Activated CD4-positive, CD25-positive, alpha-beta regulatory T cell treated with anti-CD3 and anti-CD28 coated beads, Interleukin-2, amount 50 U/mL, for 24 hours (primary cell): ENCODE results near the gene DNAJC21.

ENCODE experiments used
- ATAC-seq, 2 donors: fragments of 150-1000 bp; cut with Tn5 transposase; one replicate each; pipeline ENCODE4 v1.10.0; 2021; ENCODE audit warnings: mild to moderate bottlenecking in 1 of 2, moderate library complexity in 1 of 2

DNAJC21 gene

DNA sequence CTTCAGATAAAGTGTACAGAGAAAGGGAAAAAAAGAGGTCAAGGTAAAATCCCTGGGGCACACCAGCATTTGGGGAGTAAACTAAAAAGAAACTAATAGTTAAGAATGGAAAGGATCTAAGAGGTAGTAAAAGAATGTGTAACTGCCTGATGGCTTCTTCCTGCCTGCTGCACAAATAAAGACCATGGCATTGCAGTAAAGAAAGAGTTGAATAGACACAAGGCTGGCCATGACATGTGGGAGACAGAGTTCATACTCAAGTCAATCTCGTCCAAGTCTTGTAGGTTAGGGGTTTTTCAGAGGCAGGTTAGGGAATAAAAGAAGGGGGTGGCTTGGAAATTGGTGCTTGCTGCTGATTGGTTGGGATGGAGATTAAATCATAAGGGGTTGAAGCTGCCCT is 57.6 kb downstream of the DNAJC21 start:
- ATAC-seq, result no peak

DNA sequence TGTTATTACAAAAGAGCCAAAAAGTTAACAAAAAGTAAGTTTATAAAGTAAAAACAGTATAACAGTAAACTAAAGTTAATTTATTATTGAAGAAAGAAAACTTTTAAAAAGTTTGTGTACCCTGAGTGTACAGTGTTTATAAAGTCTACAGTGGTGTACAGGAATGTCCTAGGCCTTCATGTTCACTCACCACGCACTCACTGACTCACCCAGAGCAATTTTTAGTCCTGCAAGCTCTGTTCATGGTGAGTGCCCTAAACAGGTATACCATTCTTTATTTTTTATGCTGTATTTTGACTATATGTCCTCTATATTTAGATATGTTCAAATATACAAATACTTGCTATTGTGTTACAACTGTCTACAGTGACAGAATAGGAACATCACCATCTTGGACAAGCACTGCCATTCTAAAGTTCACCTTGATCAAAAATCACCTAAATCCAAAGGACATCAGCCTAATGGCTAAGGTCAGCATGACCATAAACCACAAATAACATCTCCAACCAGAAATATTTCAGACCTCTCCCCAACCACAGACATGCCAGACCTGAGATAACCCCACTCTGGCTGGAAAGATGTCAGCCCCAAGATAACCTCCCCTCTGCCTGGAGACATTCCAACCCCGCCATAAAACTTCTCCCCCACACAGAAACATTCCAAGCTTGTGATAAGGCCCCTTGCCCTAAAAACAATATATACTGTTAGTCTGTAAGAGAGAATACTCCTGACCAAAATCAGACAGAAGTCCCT is 62.3 kb downstream of the DNAJC21 start:
- no peak for ATAC-seq

DNA sequence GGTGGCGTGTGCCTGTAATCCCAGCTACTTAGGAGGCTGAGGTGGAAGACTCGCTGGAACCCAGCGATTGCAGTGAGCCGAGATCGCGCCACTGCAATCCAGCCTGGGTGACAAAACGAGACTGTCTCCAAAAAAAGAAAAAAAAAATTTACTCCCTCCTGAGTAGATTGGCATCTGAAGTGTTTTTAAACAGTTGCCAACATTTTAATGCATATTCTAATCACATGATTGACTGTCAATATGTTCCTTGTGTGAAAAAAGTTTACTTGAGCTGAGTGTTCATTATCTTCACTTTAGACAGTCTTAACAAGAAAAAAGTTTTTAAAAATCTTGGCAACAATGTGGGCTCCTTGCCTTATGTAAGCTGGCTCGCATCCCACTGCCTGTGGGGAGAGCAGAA is 64.6 kb downstream of the DNAJC21 start:
- no peak for ATAC-seq

DNA sequence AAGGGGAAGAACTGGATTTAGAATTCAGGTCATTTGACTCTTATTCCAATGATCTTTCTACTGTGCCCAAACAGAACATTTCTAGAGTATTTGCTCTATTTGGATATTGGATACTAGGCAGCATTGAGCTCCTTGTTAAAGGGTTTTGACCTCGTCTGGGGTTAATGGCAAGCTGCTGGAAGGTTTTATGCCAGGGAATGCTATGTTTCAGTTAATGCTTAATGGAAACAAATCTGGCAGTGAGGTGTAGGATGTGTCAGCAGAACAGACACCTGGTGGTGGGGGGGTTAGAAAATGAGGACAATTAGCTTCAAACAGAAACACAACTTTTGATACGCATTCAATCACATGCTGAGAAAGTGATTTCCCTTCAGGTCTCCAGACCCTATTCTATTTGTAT is 66.9 kb downstream of the DNAJC21 start:
- no peak for ATAC-seq

DNA sequence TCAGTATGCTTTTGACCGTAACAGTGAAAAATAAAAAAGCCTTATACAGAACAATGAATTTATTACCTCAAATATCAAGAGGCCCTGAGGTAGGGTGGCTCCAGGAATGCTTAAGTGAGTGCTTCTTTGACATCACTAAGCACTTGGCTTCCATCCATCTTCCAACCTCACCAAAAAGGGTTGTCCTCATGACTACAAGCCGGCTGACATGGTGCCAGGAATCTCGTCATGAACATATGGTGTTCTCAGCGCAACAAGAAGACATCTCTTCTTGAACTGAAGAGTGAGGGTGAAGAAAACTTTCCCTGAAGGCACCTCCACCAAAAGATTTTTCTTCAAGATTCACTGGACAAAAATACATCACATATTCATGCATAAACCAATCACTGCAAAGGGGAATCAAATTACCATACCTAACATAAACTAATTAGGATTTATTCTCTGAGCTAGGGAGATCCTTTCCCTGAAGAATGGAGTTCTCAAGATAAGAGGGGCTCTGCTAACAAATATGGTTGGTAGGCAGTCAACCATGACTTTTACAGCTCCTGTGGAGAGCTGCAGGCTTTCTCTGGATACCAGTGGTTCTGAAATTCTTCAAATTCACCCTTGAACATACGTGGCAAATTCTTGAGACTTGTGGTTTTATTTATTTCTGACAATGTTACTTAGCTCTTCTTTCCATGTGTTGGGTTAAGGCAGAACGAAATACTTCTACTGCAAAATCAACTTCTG is 68.9 kb downstream of the DNAJC21 start:
- no peak for ATAC-seq

DNA sequence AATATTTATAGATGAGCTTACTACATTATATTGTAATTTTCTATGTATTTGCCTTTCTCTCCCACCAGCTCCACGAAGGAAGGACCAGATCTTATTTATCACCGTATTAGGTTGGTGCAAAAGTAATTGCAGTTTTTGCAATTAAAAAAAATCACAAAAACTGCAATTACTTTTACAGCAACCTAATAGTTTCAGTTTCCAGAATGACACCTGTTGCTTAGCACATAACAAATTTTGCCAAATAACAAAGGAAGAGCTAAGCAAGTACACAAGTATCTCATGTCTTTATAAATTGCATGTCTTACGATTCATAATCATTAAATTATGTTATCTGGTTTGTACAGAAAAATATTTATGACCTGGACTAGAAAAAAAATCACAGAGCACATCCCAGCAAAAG is 72.5 kb downstream of the DNAJC21 start:
- ATAC-seq, result no peak

DNA sequence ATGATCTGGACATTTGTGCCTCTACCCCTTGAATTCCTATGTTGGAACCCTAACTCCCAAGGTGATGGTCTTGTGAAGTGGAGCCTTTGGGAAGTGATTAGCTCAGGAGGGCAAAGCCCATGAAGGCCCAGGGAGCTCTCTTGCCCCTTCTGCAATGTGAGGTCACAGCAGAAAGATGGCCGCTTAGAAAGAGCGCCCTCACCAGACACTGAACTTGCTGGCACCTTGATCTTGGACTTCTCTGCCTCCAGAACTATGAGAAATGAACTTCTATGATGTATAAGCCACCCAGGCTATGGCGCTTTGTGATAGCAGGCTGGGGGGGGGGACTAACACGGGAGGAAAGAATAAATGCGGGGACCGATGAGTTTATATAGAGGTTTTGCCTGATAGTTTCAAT is 73.1 kb downstream of the DNAJC21 start:
- no peak for ATAC-seq

DNA sequence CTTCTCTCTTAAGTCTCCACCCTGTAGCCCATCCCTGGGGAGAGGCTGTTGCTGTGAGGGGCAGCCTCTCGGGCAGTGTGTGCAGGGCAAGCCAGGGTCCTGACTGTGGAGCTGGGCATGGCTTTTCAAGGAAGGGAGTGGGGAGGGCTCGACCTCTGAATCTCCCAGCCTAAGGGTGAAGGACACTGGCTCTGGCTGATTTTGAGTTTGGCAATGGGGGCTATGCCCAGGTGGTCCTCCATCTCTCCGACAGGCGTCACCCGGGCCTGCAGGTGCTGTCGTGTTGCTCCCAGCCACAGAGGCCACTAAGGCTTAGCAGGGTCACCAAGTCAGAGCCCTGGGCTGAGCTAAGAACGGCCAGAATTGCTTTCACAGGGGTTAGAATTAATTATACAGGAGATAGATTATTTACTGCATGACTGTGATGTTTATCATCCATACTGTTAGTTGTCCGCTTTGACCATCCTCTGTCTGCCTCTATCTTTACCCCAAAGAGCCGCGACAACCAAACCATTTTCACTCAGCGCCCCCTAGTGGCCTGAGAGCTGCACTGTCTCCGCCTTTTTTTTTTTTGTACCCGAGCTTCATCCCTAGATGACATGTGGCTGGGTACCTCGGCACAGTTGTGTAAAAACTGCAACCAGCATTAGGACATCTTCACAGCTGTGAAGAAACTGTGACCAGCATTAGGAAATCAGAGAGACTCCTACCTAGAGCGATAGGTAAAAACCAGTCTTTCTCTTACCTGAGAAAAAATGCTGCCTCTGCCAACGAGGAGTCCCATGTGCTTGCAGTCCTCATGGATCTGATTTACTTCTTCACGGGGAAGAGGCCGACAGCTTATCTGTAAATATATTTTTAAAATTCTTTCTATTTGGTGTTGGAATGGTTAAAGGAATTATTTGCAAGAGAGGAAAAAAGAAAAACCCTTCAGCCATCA is 73.9 kb downstream of the DNAJC21 start:
- ATAC-seq, result no peak

DNA sequence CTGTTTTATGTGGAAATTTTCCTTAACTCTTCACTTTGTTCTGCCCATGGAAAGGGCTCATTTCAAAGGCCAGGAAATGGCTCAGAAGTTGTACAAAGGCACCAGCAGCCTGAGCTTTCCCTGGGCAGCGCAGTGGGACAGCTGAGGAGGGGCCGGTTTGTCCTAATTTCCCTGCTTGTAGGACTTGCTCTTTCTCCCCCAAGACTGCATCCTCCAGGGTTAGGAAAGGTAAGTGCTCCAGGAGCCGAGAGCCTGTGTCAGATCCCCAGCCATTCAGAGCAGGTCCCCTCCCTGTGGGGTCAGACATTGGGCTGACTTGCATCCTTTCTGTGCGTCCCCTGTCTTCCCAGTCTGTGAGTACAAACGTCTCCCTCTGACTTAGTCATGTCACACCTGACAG is 74.8 kb downstream of the DNAJC21 start:
- ATAC-seq, result no peak

DNA sequence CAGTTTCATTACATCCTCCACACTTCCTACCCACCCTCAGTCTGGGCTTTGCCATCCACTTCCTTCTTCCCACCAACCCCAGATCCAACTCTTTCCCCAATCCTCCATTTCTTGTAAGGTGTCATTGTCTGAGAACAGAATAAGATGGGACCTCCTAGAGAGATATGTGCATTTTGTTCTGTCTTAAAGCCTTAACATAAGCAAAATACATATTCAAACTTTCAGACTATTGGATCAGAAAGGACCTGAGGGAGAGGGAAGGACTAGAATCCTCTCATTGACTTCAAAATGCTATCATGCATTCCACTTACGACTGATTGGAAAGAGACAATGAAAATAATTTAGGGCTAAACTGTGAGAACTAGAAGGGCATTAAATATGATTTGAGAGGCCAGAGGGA is 75.4 kb downstream of the DNAJC21 start:
- no peak for ATAC-seq
